GM12892 (cell line): ENCODE data around the gene CHST15.

ENCODE experiments used
- POLR2A ChIP-seq: IDR thresholded peaks from 2 replicates; pipeline ENCODE4 v1.6.1; 2011; ENCODE audit warnings: low read depth, low read length, control low read depth
- POLR2AphosphoS5 ChIP-seq: IDR thresholded peaks from 2 replicates; pipeline ENCODE4 v1.6.1; 2011; ENCODE audit warnings: low read depth, low read length, control low read depth
- TAF1 ChIP-seq: IDR thresholded peaks from 2 replicates; pipeline ENCODE4 v1.6.1; 2011; ENCODE audit warnings: low read depth, mild to moderate bottlenecking, control low read depth, low read length, borderline replicate concordance

DNA sequence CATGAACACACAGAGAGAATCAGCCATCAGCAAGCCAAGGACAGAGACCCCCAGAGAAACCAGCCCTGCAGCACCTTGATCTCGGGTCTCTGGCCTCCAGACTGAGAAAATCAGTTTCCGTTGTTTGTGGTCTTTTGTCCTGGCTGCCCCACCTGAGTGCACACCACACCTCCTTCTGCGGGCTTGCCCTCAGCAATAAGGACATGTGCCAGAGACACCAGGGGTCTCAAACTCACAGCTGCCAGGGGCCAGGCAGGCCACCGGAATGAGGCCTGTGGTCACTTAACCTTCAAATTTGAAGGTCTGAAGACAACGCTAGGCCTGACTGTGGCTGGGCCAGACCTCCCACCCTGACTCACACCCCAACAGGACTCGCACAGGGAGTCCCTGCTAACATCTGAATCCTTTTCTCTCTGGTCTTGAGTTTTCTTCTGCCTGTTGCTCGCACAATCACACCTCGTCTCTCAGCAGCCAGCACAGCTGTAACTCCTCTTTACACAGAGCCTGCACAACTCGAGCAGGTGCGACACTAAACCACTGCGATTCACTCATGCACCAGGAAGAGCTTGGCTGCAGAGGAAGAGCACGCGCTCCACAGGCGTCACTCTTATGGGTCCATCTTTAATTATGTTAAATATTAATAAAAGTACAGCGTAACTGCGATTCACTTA, 86.2 kb downstream of the CHST15 start:
- TF ChIP-seq POLR2A, result no peak
- TF ChIP-seq POLR2AphosphoS5, result no peak
- no peak for TF ChIP-seq TAF1
